Neural cell (in vitro differentiated cells): ENCODE measurements around the gene SLC27A5. TPM values are rescaled to one million over a fixed set of nuclear protein-coding genes. Genes with fewer than 3 reads are reported as not detected.
A peak's percentile ranks its signal among the peaks of the same experiment; 100 is the strongest.

Experiments used
- H2AFZ ChIP-seq: fragments of 200-600, 300-800 bp; sonication (generic), shearing (Covaris generic); 2 replicates; pipeline ENCODE4 v1.6.0; 2014; ENCODE audit warnings: low read depth, mild to moderate bottlenecking, antibody characterized with exemption, low read length, moderate library complexity
- H3F3A ChIP-seq: fragments of 200-600 bp; shearing (Covaris generic); 2 replicates; pipeline ENCODE4 v1.6.1; 2016; ENCODE audit warnings: mild to moderate bottlenecking, moderate library complexity, mixed read lengths, antibody characterized with exemption, low read length; ENCODE audit not compliant: insufficient read depth, poor library complexity, severe bottlenecking
- H3K27ac ChIP-seq: fragments of 200-600, 300-800 bp; sonication (generic), shearing (Covaris generic); 2 replicates; pipeline ENCODE4 v1.5.1; 2014; ENCODE audit warnings: mild to moderate bottlenecking, low read length, moderate library complexity
- H3K27me3 ChIP-seq: fragments of 300-800, 200-600 bp; sonication (generic), shearing (Covaris generic); 2 replicates; pipeline ENCODE4 v1.6.0; 2014; ENCODE audit warnings: mild to moderate bottlenecking, low read depth, low read length, moderate library complexity; ENCODE audit not compliant: insufficient read depth
- H3K36me3 ChIP-seq: fragments of 300-800, 200-600 bp; sonication (generic), shearing (Covaris generic); 2 replicates; pipeline ENCODE4 v1.5.1; 2014; ENCODE audit warnings: mild to moderate bottlenecking, antibody characterized with exemption, low read length, moderate library complexity; ENCODE audit not compliant: insufficient read depth
- H3K4me2 ChIP-seq: fragments of 300-800, 200-600 bp; sonication (generic), shearing (Covaris generic); 2 replicates; pipeline ENCODE4 v1.6.0; 2014; ENCODE audit warnings: mild to moderate bottlenecking, low read length
- H3K4me3 ChIP-seq: fragments of 300-800, 200-600 bp; sonication (generic), shearing (Covaris generic); 2 replicates; pipeline ENCODE4 v1.5.1; 2014; ENCODE audit warnings: mild to moderate bottlenecking, low read length, moderate library complexity
- H3K79me2 ChIP-seq: fragments of 200-600 bp; shearing (Covaris generic); replicated peaks from 2 replicates; pipeline ENCODE4 v1.6.0; 2014; ENCODE audit warnings: mild to moderate bottlenecking, low read length, moderate library complexity; ENCODE audit not compliant: insufficient read depth
- H3K9ac ChIP-seq: fragments of 300-800, 200-600 bp; sonication (generic), shearing (Covaris generic); 2 replicates; pipeline ENCODE4 v1.6.1; 2016; ENCODE audit warnings: mild to moderate bottlenecking, low read length, mixed read lengths
- H3K9me2 ChIP-seq: fragments of 200-600 bp; shearing (Covaris generic); 2 replicates; pipeline ENCODE4 v1.6.1; 2016; ENCODE audit warnings: mild to moderate bottlenecking, low read length, mixed read lengths; ENCODE audit not compliant: insufficient read depth
- H3K9me3 ChIP-seq: fragments of 200-600, 300-800 bp; sonication (generic), shearing (Covaris generic); 2 replicates; pipeline ENCODE4 v1.6.1; 2016; ENCODE audit warnings: mild to moderate bottlenecking, mixed run types, low read length, moderate library complexity, mixed read lengths
- H4K20me1 ChIP-seq: fragments of 200-600 bp; shearing (Covaris generic); 2 replicates; pipeline ENCODE4 v1.6.1; 2016; ENCODE audit warnings: mild to moderate bottlenecking, mixed run types; ENCODE audit not compliant: insufficient read depth
- CTCF ChIP-seq: fragments of 450-650 bp; IDR thresholded peaks from 2 replicates; pipeline ENCODE4 v1.5.1; 2014; ENCODE audit warnings: antibody characterized with exemption, mild to moderate bottlenecking, moderate library complexity; ENCODE audit not compliant: poor library complexity, severe bottlenecking
- EP300 ChIP-seq: fragments of 450-650 bp; conservative IDR thresholded peaks from 2 replicates; pipeline ENCODE4 v1.6.1; 2014; ENCODE audit warnings: antibody characterized with exemption, mild to moderate bottlenecking, moderate library complexity; ENCODE audit not compliant: poor library complexity, severe bottlenecking
- EZH2 ChIP-seq: fragments of 200-600, 300-800 bp; shearing (Covaris generic), sonication (generic); IDR thresholded peaks from 2 replicates; pipeline ENCODE4 v1.6.1; 2014; ENCODE audit warnings: antibody characterized with exemption, low read length, borderline replicate concordance, mild to moderate bottlenecking; ENCODE audit not compliant: insufficient read depth, poor library complexity, severe bottlenecking
- MXI1 ChIP-seq: fragments of 450-650 bp; conservative IDR thresholded peaks from 2 replicates; pipeline ENCODE4 v1.6.1; 2014; ENCODE audit warnings: antibody characterized with exemption, mild to moderate bottlenecking; ENCODE audit not compliant: poor library complexity, severe bottlenecking
- POLR2AphosphoS5 ChIP-seq: IDR thresholded peaks from 2 replicates; pipeline ENCODE4 v1.6.1; 2012
- RAD21 ChIP-seq: fragments of 450-650 bp; conservative IDR thresholded peaks from 2 replicates; pipeline ENCODE4 v1.6.1; 2014; ENCODE audit warnings: antibody characterized with exemption, mild to moderate bottlenecking, moderate library complexity
- REST ChIP-seq: IDR thresholded peaks from 2 replicates; pipeline ENCODE4 v1.6.1; 2012; ENCODE audit warnings: borderline replicate concordance
- SMC3 ChIP-seq: fragments of 450-650 bp; conservative IDR thresholded peaks from 2 replicates; pipeline ENCODE4 v1.6.1; 2014; ENCODE audit warnings: antibody characterized with exemption, mild to moderate bottlenecking, moderate library complexity; ENCODE audit not compliant: poor library complexity
- TAF1 ChIP-seq: IDR thresholded peaks from 2 replicates; pipeline ENCODE4 v1.6.1; 2012; ENCODE audit warnings: low read depth
- polyA plus RNA-seq: library from polyadenylated mRNA; depleted of rRNA; stranded (reverse); fragments of >200 nt; gene quantifications from 2 replicates; pipeline ENCODE4 v1.2.3, GENCODE V29; 2014

The SLC27A5 gene
- polyA plus RNA-seq, 1 donor from 2014 or later = 14.9 TPM

- TF ChIP-seq SMC3 (no peak), MXI1 (no peak), POLR2AphosphoS5 (no peak), EZH2 (no peak), TAF1 (no peak), RAD21 (no peak), EP300 (no peak), REST (no peak), CTCF (no peak)
- Histone ChIP-seq H3F3A (no peaks in the 10 kb centered on the region), H4K20me1 (no peaks in the 10 kb centered on the region), H3K4me2 (peak overlapping the region; percentile 3), H3K9me3 (no peaks in the 10 kb centered on the region), H3K36me3 (no peaks in the 10 kb centered on the region), H3K4me3 (peak overlapping the region; percentile 97), H3K9ac (peak overlapping the region; percentile 76), H3K79me2 (peaks cover 10% of the 10 kb centered on the region), H2AFZ (peak overlapping the region; percentile 82), H3K27me3 (no peaks in the 10 kb centered on the region), H3K9me2 (no peaks in the 10 kb centered on the region), H3K27ac (peak overlapping the region; percentile 27)
Measured at GRCh38 chr19:58466089-58466759, 45.6 kb downstream of the SLC27A5 start.

- no peaks in the 10 kb centered on the region for H3F3A ChIP-seq
- no peak overlapping the region for H3K4me3 ChIP-seq
- H3K9ac ChIP-seq = no peak overlapping the region
- H2AFZ ChIP-seq = no peak overlapping the region
- no peak overlapping the region for H3K4me2 ChIP-seq
- H3K9me2 ChIP-seq = no peaks in the 10 kb centered on the region
- H3K27me3 ChIP-seq = no peaks in the 10 kb centered on the region
- H3K27ac ChIP-seq = no peak overlapping the region
- no peaks in the 10 kb centered on the region for H4K20me1 ChIP-seq
- H3K36me3 ChIP-seq = no peaks in the 10 kb centered on the region
- no peak for TF ChIP-seq TAF1
- no peak for TF ChIP-seq MXI1
- TF ChIP-seq REST = no peak
- no peaks in the 10 kb centered on the region for H3K9me3 ChIP-seq
- H3K79me2 ChIP-seq = no peaks in the 10 kb centered on the region
Measured at GRCh38 chr19:58460039-58460438, 51.8 kb downstream of the SLC27A5 start.
